ENCODE data around the gene TAF10. TPM values are rescaled to one million over a fixed set of nuclear protein-coding genes. Genes with fewer than 3 reads are reported as not detected.
A peak's percentile ranks its signal among the peaks of the same experiment; 100 is the strongest.

Gene TAF10
- total and polyA plus RNA-seq, 2 of the 13 experiments (the other 11 are each of a cell fraction or from before 2014, with no cell fraction given), result 71.3 to 134 TPM

DNA sequence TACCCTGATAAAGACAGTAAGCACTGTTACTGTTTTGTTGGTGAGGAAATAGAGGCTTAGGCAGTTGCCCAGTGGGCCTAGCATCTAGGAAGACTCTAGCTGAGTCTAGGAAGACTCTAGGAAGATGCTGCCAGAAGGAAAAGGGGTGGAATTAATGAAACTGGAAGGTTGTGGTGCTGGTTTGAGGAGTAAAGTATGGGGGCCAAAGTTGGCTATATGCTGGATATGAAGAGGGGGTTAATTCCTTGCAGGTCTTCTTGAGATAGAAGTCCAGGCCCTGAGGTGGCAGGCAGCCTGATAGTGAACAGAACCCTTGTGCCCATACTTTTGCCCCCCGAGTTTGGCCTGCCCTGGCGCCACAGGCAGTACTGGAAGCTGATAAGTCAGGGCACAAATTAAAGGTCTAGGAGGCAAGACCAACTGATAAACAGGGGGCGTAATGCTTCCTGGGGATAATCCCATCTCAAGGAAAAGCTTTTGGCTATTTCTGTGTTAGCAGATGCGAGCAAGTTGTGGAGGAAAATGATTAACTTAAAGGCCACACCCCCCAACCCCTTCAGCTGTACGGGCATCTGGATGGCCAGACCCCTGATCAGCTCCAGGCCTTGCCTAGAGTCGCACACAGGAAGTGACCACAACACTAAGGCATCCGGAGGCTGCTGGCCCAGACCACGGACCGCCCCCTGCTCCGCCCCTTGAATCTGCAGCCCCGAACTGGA is 5.4 kb downstream of the TAF10 start (continued):
- TF ChIP-seq SOX13 (IDR thresholded peaks at IDR 0.05) (no peak), SOX13 (CRISPR knock-in tag; conservative IDR thresholded peaks at IDR 0.05 in 1 of 2, IDR thresholded peaks at IDR 0.05 in 1 of 2) (peak in 1 of 2 experiments; percentile 38; a peak in 1 of 4 replicates), ZNF335 (CRISPR knock-in tag; IDR thresholded peaks at IDR 0.05) (peak; percentile 90), ZNF263 (CRISPR knock-in tag; IDR thresholded peaks at IDR 0.05) (no peak), ZNF773 (CRISPR knock-in tag; IDR thresholded peaks at IDR 0.05; ENCODE audit: borderline replicate concordance) (no peak), ZFP36L2 (CRISPR knock-in tag; IDR thresholded peaks at IDR 0.05) (no peak), MEIS1 (CRISPR knock-in tag; IDR thresholded peaks at IDR 0.05; ENCODE audit: borderline replicate concordance) (no peak), TSC22D2 (CRISPR knock-in tag; IDR thresholded peaks at IDR 0.05; ENCODE audit: borderline replicate concordance) (no peak), HDAC6 (IDR thresholded peaks at IDR 0.05; ENCODE audit: low read depth, low read length) (no peak), RARA (CRISPR knock-in tag; IDR thresholded peaks at IDR 0.05) (0 out of 2 replicates have a peak, but pooled peaks have one; percentile 8), SMAD1 (CRISPR knock-in tag; IDR thresholded peaks at IDR 0.05; ENCODE audit: borderline replicate concordance, low read depth) (no peak), ZNF446 (CRISPR knock-in tag; IDR thresholded peaks at IDR 0.05) (no peak), ZBTB7B (CRISPR knock-in tag; IDR thresholded peaks at IDR 0.05) (peak; percentile 51; the same call in 1 of the 2 replicates), NFIC (IDR thresholded peaks at IDR 0.05; ENCODE audit: low read length) (no peak), TAF1 (CRISPR knock-in tag; IDR thresholded peaks at IDR 0.05) (peak; percentile 31; the same call in 1 of the 2 replicates), FOXO1 (CRISPR knock-in tag; IDR thresholded peaks at IDR 0.05) (no peak), NR3C1 (CRISPR knock-in tag; IDR thresholded peaks at IDR 0.05) (no peak), AGO2 (optimal IDR thresholded peaks at IDR 0.05; ENCODE audit: low read depth, low read length) (no peak)
- TF ChIP-seq, protein P1, sequence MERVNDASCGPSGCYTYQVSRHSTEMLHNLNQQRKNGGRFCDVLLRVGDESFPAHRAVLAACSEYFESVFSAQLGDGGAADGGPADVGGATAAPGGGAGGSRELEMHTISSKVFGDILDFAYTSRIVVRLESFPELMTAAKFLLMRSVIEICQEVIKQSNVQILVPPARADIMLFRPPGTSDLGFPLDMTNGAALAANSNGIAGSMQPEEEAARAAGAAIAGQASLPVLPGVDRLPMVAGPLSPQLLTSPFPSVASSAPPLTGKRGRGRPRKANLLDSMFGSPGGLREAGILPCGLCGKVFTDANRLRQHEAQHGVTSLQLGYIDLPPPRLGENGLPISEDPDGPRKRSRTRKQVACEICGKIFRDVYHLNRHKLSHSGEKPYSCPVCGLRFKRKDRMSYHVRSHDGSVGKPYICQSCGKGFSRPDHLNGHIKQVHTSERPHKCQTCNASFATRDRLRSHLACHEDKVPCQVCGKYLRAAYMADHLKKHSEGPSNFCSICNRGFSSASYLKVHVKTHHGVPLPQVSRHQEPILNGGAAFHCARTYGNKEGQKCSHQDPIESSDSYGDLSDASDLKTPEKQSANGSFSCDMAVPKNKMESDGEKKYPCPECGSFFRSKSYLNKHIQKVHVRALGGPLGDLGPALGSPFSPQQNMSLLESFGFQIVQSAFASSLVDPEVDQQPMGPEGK (CRISPR knock-in tag; IDR thresholded peaks at IDR 0.05), result peak; percentile 50
- TF ChIP-seq, protein P2, sequence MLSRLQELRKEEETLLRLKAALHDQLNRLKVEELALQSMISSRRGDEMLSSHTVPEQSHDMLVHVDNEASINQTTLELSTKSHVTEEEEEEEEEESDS (CRISPR knock-in tag; IDR thresholded peaks at IDR 0.05; ENCODE audit: borderline replicate concordance), result no peak
- TF ChIP-seq, protein P3, sequence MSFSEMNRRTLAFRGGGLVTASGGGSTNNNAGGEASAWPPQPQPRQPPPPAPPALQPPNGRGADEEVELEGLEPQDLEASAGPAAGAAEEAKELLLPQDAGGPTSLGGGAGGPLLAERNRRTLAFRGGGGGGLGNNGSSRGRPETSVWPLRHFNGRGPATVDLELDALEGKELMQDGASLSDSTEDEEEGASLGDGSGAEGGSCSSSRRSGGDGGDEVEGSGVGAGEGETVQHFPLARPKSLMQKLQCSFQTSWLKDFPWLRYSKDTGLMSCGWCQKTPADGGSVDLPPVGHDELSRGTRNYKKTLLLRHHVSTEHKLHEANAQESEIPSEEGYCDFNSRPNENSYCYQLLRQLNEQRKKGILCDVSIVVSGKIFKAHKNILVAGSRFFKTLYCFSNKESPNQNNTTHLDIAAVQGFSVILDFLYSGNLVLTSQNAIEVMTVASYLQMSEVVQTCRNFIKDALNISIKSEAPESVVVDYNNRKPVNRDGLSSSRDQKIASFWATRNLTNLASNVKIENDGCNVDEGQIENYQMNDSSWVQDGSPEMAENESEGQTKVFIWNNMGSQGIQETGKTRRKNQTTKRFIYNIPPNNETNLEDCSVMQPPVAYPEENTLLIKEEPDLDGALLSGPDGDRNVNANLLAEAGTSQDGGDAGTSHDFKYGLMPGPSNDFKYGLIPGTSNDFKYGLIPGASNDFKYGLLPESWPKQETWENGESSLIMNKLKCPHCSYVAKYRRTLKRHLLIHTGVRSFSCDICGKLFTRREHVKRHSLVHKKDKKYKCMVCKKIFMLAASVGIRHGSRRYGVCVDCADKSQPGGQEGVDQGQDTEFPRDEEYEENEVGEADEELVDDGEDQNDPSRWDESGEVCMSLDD (CRISPR knock-in tag; IDR thresholded peaks at IDR 0.05; ENCODE audit: borderline replicate concordance), result no peak
- TF ChIP-seq, protein P4, sequence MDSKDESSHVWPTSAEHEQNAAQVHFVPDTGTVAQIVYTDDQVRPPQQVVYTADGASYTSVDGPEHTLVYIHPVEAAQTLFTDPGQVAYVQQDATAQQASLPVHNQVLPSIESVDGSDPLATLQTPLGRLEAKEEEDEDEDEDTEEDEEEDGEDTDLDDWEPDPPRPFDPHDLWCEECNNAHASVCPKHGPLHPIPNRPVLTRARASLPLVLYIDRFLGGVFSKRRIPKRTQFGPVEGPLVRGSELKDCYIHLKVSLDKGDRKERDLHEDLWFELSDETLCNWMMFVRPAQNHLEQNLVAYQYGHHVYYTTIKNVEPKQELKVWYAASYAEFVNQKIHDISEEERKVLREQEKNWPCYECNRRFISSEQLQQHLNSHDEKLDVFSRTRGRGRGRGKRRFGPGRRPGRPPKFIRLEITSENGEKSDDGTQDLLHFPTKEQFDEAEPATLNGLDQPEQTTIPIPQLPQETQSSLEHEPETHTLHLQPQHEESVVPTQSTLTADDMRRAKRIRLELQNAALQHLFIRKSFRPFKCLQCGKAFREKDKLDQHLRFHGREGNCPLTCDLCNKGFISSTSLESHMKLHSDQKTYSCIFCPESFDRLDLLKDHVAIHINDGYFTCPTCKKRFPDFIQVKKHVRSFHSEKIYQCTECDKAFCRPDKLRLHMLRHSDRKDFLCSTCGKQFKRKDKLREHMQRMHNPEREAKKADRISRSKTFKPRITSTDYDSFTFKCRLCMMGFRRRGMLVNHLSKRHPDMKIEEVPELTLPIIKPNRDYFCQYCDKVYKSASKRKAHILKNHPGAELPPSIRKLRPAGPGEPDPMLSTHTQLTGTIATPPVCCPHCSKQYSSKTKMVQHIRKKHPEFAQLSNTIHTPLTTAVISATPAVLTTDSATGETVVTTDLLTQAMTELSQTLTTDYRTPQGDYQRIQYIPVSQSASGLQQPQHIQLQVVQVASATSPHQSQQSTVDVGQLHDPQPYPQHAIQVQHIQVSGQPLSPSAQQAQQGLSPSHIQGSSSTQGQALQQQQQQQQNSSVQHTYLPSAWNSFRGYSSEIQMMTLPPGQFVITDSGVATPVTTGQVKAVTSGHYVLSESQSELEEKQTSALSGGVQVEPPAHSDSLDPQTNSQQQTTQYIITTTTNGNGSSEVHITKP (CRISPR knock-in tag; IDR thresholded peaks at IDR 0.05; ENCODE audit: low read depth), result peak; percentile 75

All from HepG2 (cell line).